HAP-1 (cell line): ENCODE data around the gene SSU72.
"Not testable (repeated sequence)": the region's sequence is repeated elsewhere in the genome, so short reads cannot be mapped to it uniquely, and the experiment has no call there.

Source experiments
- DNase-seq, 2 experiments: peaks; one replicate each; pipeline ENCODE4 v3.0.0-alpha.2; 2016 to 2020; ENCODE audit warnings: low spot score in 2 of 2
- H3K27me3 ChIP-seq: fragments of 250-450 bp; sonication (Bioruptor Pico); 2 replicates; pipeline ENCODE4 v1.5.1; 2020; ENCODE audit warnings: low read depth, mild to moderate bottlenecking, moderate library complexity
- H3K36me3 ChIP-seq: fragments of 250-450 bp; sonication (Bioruptor Pico); replicated peaks from 2 replicates; pipeline ENCODE4 v1.5.1; 2020; ENCODE audit warnings: mild to moderate bottlenecking
- H3K4me1 ChIP-seq: fragments of 250-450 bp; sonication (Bioruptor Pico); 2 replicates; pipeline ENCODE4 v1.5.1; 2020; ENCODE audit warnings: mild to moderate bottlenecking
- H3K4me3 ChIP-seq: fragments of 250-450 bp; sonication (Bioruptor Pico); 2 replicates; pipeline ENCODE4 v1.5.1; 2020; ENCODE audit warnings: mild to moderate bottlenecking, moderate library complexity
- H3K9me3 ChIP-seq: fragments of 250-450 bp; sonication (Bioruptor Pico); 2 replicates; pipeline ENCODE4 v1.5.1; 2020; ENCODE audit warnings: mild to moderate bottlenecking, moderate library complexity
- in situ Hi-C: fragments of 300-500 bp; cut with MboI; formaldehyde crosslinking; loops from 3 replicates; pipeline ENCODE4 v1.14.3; 2020; ENCODE audit warnings: low sequenced_read_pairs, inconsistent platforms, mixed read lengths

Gene SSU72

GRCh38 chr1:1596493-1597274 lies 22.0 kb upstream of the SSU72 start:
- DNase-seq, result no peak
- no peaks in the 10 kb centered on the region for H3K9me3 ChIP-seq
- no peak overlapping the region for H3K4me3 ChIP-seq
- in situ Hi-C loops, result no loop called here
- no peaks in the 10 kb centered on the region for H3K36me3 ChIP-seq
- H3K27me3 ChIP-seq, result peaks cover 4% of the 10 kb centered on the region; the same call in 1 of the 2 replicates
- H3K4me1 ChIP-seq, result no peaks in the 10 kb centered on the region

- H3K4me3 ChIP-seq, H3K9me3 ChIP-seq, H3K27me3 ChIP-seq, in situ Hi-C loops, H3K36me3 ChIP-seq, H3K4me1 ChIP-seq, DNase-seq: not testable (repeated sequence)
Observed at GRCh38 chr1:1595341-1595740, 20.7 kb upstream of the SSU72 start.

- no peaks in the 10 kb centered on the region for H3K9me3 ChIP-seq
- H3K27me3 ChIP-seq, result peaks cover 4% of the 10 kb centered on the region; the same call in 1 of the 2 replicates
- no peaks in the 10 kb centered on the region for H3K4me1 ChIP-seq
- no peaks in the 10 kb centered on the region for H3K36me3 ChIP-seq
- in situ Hi-C loops, result no loop called here
- no peak overlapping the region for H3K4me3 ChIP-seq
- DNase-seq, result no peak
Observed at GRCh38 chr1:1594602-1595260, 20.1 kb upstream of the SSU72 start.

- Histone ChIP-seq H3K27me3 (peaks cover 4% of the 10 kb centered on the region; the same call in 1 of the 2 replicates), H3K9me3 (no peaks in the 10 kb centered on the region), H3K4me1 (no peaks in the 10 kb centered on the region), H3K4me3 (no peak overlapping the region), H3K36me3 (no peaks in the 10 kb centered on the region)
- in situ Hi-C loops, result no loop called here
- DNase-seq, result no peak
Observed at GRCh38 chr1:1593834-1594601, 19.4 kb upstream of the SSU72 start.

GRCh38 chr1:1591452-1591851 lies 16.8 kb upstream of the SSU72 start:
- no peak for DNase-seq
- in situ Hi-C loops, result no loop called here
- Histone ChIP-seq H3K9me3 (no peaks in the 10 kb centered on the region), H3K4me1 (no peaks in the 10 kb centered on the region), H3K36me3 (no peaks in the 10 kb centered on the region), H3K27me3 (peaks cover 2% of the 10 kb centered on the region; the same call in 1 of the 2 replicates), H3K4me3 (no peak overlapping the region)

GRCh38 chr1:1583347-1584010 lies 8.8 kb upstream of the SSU72 start:
- Histone ChIP-seq H3K4me3 (no peak overlapping the region), H3K27me3 (no peaks in the 10 kb centered on the region), H3K36me3 (no peaks in the 10 kb centered on the region), H3K9me3 (no peaks in the 10 kb centered on the region), H3K4me1 (peaks cover 14% of the 10 kb centered on the region)
- in situ Hi-C loops, result no loop called here
- no peak for DNase-seq

GRCh38 chr1:1582585-1583346 lies 8.1 kb upstream of the SSU72 start:
- Histone ChIP-seq H3K4me3 (no peak overlapping the region), H3K27me3 (no peaks in the 10 kb centered on the region), H3K4me1 (peaks cover 14% of the 10 kb centered on the region), H3K36me3 (no peaks in the 10 kb centered on the region), H3K9me3 (no peaks in the 10 kb centered on the region)
- DNase-seq, result no peak
- in situ Hi-C loops, result no loop called here

GRCh38 chr1:1578371-1578940 lies 3.8 kb upstream of the SSU72 start:
- in situ Hi-C loops, result loop anchor here (5.0 kb wide), 1 partner anchor 34 kb away; no protein-coding TSS in a partner anchor
- Histone ChIP-seq H3K27me3 (no peaks in the 10 kb centered on the region), H3K9me3 (no peaks in the 10 kb centered on the region), H3K4me1 (peaks cover 19% of the 10 kb centered on the region), H3K36me3 (peaks cover 8% of the 10 kb centered on the region; the same call in 1 of the 2 replicates), H3K4me3 (no peak overlapping the region)
- no peak for DNase-seq

GRCh38 chr1:1577367-1578011 lies 2.8 kb upstream of the SSU72 start:
- in situ Hi-C loops, result loop anchor here (5.0 kb wide), 1 partner anchor 35 kb away; no protein-coding TSS in a partner anchor
- H3K4me1 ChIP-seq, result peaks cover 19% of the 10 kb centered on the region
- peaks cover 13% of the 10 kb centered on the region for H3K36me3 ChIP-seq
- no peak overlapping the region for H3K4me3 ChIP-seq
- no peak for DNase-seq
- no peaks in the 10 kb centered on the region for H3K27me3 ChIP-seq
- H3K9me3 ChIP-seq, result no peaks in the 10 kb centered on the region

- Histone ChIP-seq H3K27me3 (no peaks in the 10 kb centered on the region), H3K9me3 (no peaks in the 10 kb centered on the region), H3K36me3 (peaks cover 38% of the 10 kb centered on the region), H3K4me3 (peak overlapping the region; percentile 100), H3K4me1 (peaks cover 4% of the 10 kb centered on the region)
- in situ Hi-C loops, result no loop called here
- peak; percentile 60 to 75 for DNase-seq
Observed at GRCh38 chr1:1573843-1574720, 581 bp downstream of the SSU72 start.

- Histone ChIP-seq H3K36me3 (peaks cover 60% of the 10 kb centered on the region), H3K4me3 (no peak overlapping the region), H3K27me3 (no peaks in the 10 kb centered on the region), H3K4me1 (no peaks in the 10 kb centered on the region; the same call in 1 of the 2 replicates), H3K9me3 (no peaks in the 10 kb centered on the region)
- in situ Hi-C loops, result no loop called here
- no peak for DNase-seq
Observed at GRCh38 chr1:1569341-1569740, 5.3 kb downstream of the SSU72 start.
